IMR-90 (cell line): Measurements from ENCODE around the gene BET1. TPM values are rescaled to one million over a fixed set of nuclear protein-coding genes. Genes with fewer than 3 reads are reported as not detected.

ENCODE experiments used
- ATAC-seq: fragments of 200-7000 bp; cut with Tn5 transposase; 2 replicates; pipeline ENCODE4 v1.9.1; 2020; ENCODE audit warnings: low read depth, mild to moderate bottlenecking, moderate library complexity
- BruUV-seq: library from RNA; stranded (reverse); fragments of 400-500 nt; replicated peaks from 2 replicates; lab custom pipeline; 2021; lab: Mats Ljungman, UMichigan
- CTCF ChIA-PET: fragments of 300-600 bp; formaldehyde crosslinking; extraction: SDS; loops from one replicate; lab custom pipeline; 2021; ENCODE audit warnings: antibody characterized with exemption; lab: Yijun Ruan, JAX
- POLR2A ChIA-PET: fragments of 300-600 bp; sonication (Branson Sonifier 250); formaldehyde crosslinking; loops from one replicate; lab custom pipeline; 2022; ENCODE audit warnings: antibody characterized with exemption; ENCODE audit not compliant: unreplicated experiment; lab: Charles Lee
- DNase-seq: peaks from one replicate; pipeline ENCODE4 v3.0.0; 2013
- H2AFZ ChIP-seq: replicated peaks from 2 replicates; pipeline ENCODE3; 2013; ENCODE audit warnings: low read length, mild to moderate bottlenecking; ENCODE audit not compliant: poor library complexity
- H2AK5ac ChIP-seq: 2 replicates; pipeline ENCODE4 v1.6.1; 2013; ENCODE audit warnings: low read depth, low read length, inconsistent platforms
- H2AK9ac ChIP-seq: replicated peaks from 2 replicates; pipeline ENCODE3; 2013; ENCODE audit warnings: mild to moderate bottlenecking, low read depth, low read length, moderate library complexity; ENCODE audit not compliant: poor library complexity
- H2BK120ac ChIP-seq: 2 replicates; pipeline ENCODE4 v1.6.1; 2013; ENCODE audit warnings: low read depth, low read length, inconsistent platforms
- H2BK15ac ChIP-seq: 3 replicates; pipeline ENCODE4 v1.6.1; 2013; ENCODE audit warnings: low read depth, low read length, inconsistent platforms
- H2BK20ac ChIP-seq: 2 replicates; pipeline ENCODE4 v1.6.1; 2013; ENCODE audit warnings: low read depth, mild to moderate bottlenecking, inconsistent platforms, low read length, moderate library complexity
- H2BK5ac ChIP-seq: 2 replicates; pipeline ENCODE4 v1.6.1; 2013; ENCODE audit warnings: mild to moderate bottlenecking, low read depth, low read length, inconsistent platforms; ENCODE audit not compliant: poor library complexity, severe bottlenecking
- H3K14ac ChIP-seq: replicated peaks from 2 replicates; pipeline ENCODE4 v1.6.1; 2013; ENCODE audit warnings: low read depth, low read length, inconsistent platforms
- H3K18ac ChIP-seq: 2 replicates; pipeline ENCODE4 v1.6.1; 2013; ENCODE audit warnings: low read depth, low read length, control low read depth
- H3K23ac ChIP-seq: 2 replicates; pipeline ENCODE4 v1.6.1; 2013; ENCODE audit warnings: low read depth, low read length, inconsistent platforms
- H3K27ac ChIP-seq: 2 replicates; pipeline ENCODE4 v1.5.1; 2013; ENCODE audit warnings: mild to moderate bottlenecking, control low read depth, low read length; ENCODE audit not compliant: insufficient read depth
- H3K27me3 ChIP-seq: 2 replicates; pipeline ENCODE4 v1.6.1; 2013; ENCODE audit warnings: low read length; ENCODE audit not compliant: control insufficient read depth, insufficient read depth
- H3K36me3 ChIP-seq: 2 replicates; pipeline ENCODE4 v1.6.1; 2013; ENCODE audit warnings: low read length, mixed read lengths; ENCODE audit not compliant: control insufficient read depth, insufficient read depth
- H3K4ac ChIP-seq: 2 replicates; pipeline ENCODE4 v1.6.1; 2013; ENCODE audit warnings: low read depth, low read length, inconsistent platforms
- H3K4me1 ChIP-seq: 2 replicates; pipeline ENCODE4 v1.6.1; 2013; ENCODE audit warnings: low read length, mixed read lengths; ENCODE audit not compliant: control insufficient read depth, insufficient read depth
- H3K4me2 ChIP-seq: 2 replicates; pipeline ENCODE4 v1.6.1; 2013; ENCODE audit warnings: low read depth, mild to moderate bottlenecking, control low read depth, low read length, moderate library complexity
- H3K4me3 ChIP-seq: 2 replicates; pipeline ENCODE4 v1.5.1; 2013; ENCODE audit warnings: low read depth, mild to moderate bottlenecking, control low read depth, low read length, moderate library complexity; ENCODE audit not compliant: insufficient read depth
- H3K56ac ChIP-seq: 2 replicates; pipeline ENCODE4 v1.6.1; 2013; ENCODE audit warnings: low read length, inconsistent platforms; ENCODE audit not compliant: insufficient read depth; ENCODE audit errors: extremely low read depth
- H3K79me1 ChIP-seq, 2 experiments: 2 replicates each; pipeline ENCODE4 v1.6.1; 2013; ENCODE audit warnings: low read length in 2 of 2, inconsistent platforms in 1 of 2, low read depth in 1 of 2
- H3K9ac ChIP-seq: 2 replicates; pipeline ENCODE4 v1.6.1; 2013; ENCODE audit warnings: low read depth, low read length, control low read depth
- H3K9me1 ChIP-seq: 2 replicates; pipeline ENCODE4 v1.6.1; 2013; ENCODE audit warnings: low read length, inconsistent platforms; ENCODE audit not compliant: insufficient read depth
- H3K9me3 ChIP-seq: 2 replicates; pipeline ENCODE4 v1.6.1; 2013; ENCODE audit warnings: low read length; ENCODE audit not compliant: control insufficient read depth, insufficient read depth
- H4K20me1 ChIP-seq: 2 replicates; pipeline ENCODE4 v1.6.1; 2013; ENCODE audit warnings: low read length, inconsistent platforms; ENCODE audit not compliant: insufficient read depth
- H4K5ac ChIP-seq: 2 replicates; pipeline ENCODE4 v1.6.1; 2013; ENCODE audit warnings: mild to moderate bottlenecking, low read depth, low read length, control low read depth
- H4K8ac ChIP-seq, 2 experiments: 2 replicates each; pipeline ENCODE4 v1.6.1; 2013; ENCODE audit warnings: low read depth in 2 of 2, low read length in 2 of 2, control low read depth in 1 of 2, inconsistent platforms in 1 of 2
- H4K91ac ChIP-seq: 2 replicates; pipeline ENCODE4 v1.6.1; 2013; ENCODE audit warnings: low read depth, low read length, inconsistent platforms; ENCODE audit not compliant: insufficient read depth
- CTCF ChIP-seq: conservative IDR thresholded peaks from 2 replicates; pipeline ENCODE4 v1.5.1; 2012; ENCODE audit warnings: mild to moderate bottlenecking, low read depth, low read length, improper control_type of control experiment
- MAZ ChIP-seq: IDR thresholded peaks from 2 replicates; pipeline ENCODE4 v1.6.1; 2012; ENCODE audit warnings: low read depth, mild to moderate bottlenecking, low read length, improper control_type of control experiment, moderate library complexity, borderline replicate concordance
- MXI1 ChIP-seq: IDR thresholded peaks from 2 replicates; pipeline ENCODE4 v1.6.1; 2012; ENCODE audit warnings: low read depth, mild to moderate bottlenecking, low read length, moderate library complexity, borderline replicate concordance
- POLR2A ChIP-seq: IDR thresholded peaks from 2 replicates; pipeline ENCODE4 v1.6.1; 2012; ENCODE audit warnings: mild to moderate bottlenecking, low read depth, low read length
- RFX5 ChIP-seq: IDR thresholded peaks from 2 replicates; pipeline ENCODE4 v1.8.0; 2012; ENCODE audit warnings: low read depth, mild to moderate bottlenecking, low read length, moderate library complexity
- WGBS, 2 experiments: methylation state at CpG; one replicate each; pipeline versions ENCODE4 v1.1.5 to v1.1.7; 2013; ENCODE audit warnings: missing lambda C conversion rate in 2 of 2; ENCODE audit not compliant: insufficient read length in 1 of 2; ENCODE audit errors: extremely low coverage in 2 of 2; 5-methylcytosine and 5-hydroxymethylcytosine counted together
- dilution Hi-C: fragments of 300-500 bp; cut with HindIII; formaldehyde crosslinking; loops from one replicate; pipeline ENCODE4 v1.14.3; 2018; ENCODE audit warnings: low sequenced_read_pairs; ENCODE audit not compliant: unreplicated experiment
- in situ Hi-C: fragments of 300-500 bp; cut with MboI; formaldehyde crosslinking; loops from 3 replicates; pipeline ENCODE4 v1.14.3; 2019; ENCODE audit warnings: low sequenced_read_pairs, inconsistent platforms, mixed read lengths
- intact Hi-C: fragments of 100-400 bp; cut with micrococcal nuclease; formaldehyde crosslinking; loops from 2 replicates; pipeline ENCODE4 v1.10.0; 2022
- polyA plus RNA-seq, 3 experiments: library from polyadenylated mRNA; depleted of rRNA; stranded (reverse); fragments of >200 nt; gene quantifications; 2 replicates each; pipeline ENCODE4 v1.2.3, GENCODE V29; 2012; ENCODE audit warnings: low replicate concordance in 1 of 3
- total RNA-seq: library from RNA; depleted of rRNA; stranded (reverse); fragments of >200 nt; gene quantifications from 2 replicates; pipeline ENCODE4 v1.2.3, GENCODE V29; 2012

Gene BET1
- total and polyA plus RNA-seq, 2 of the 4 experiments (the other 2 are of a cell fraction): 9.9 to 33.2 TPM

GRCh38 chr7:93964262-93964661 is 39.9 kb downstream of the BET1 start:
- DNase-seq: no peak
- dilution Hi-C loops (no loop called here), intact Hi-C loops (no loop called here), in situ Hi-C loops (no loop called here)
- no peak overlapping the region for H3K14ac ChIP-seq
- H3K9ac ChIP-seq: no peak overlapping the region
- TF ChIP-seq POLR2A (no peak), MAZ (no peak), CTCF (no peak), MXI1 (no peak), RFX5 (no peak)
- peaks cover 4% of the 10 kb centered on the region; the same call in 1 of the 2 replicates for H3K9me1 ChIP-seq
- H3K4me1 ChIP-seq: no peaks in the 10 kb centered on the region; the same call in 1 of the 2 replicates
- BruUV-seq: no TSS peak
- no peaks in the 10 kb centered on the region for H3K9me3 ChIP-seq
- H3K4ac ChIP-seq: no peak overlapping the region
- no peak overlapping the region for H2AK5ac ChIP-seq
- no peaks in the 10 kb centered on the region for H3K36me3 ChIP-seq
- POLR2A ChIA-PET: no interaction called here
- no peak overlapping the region for H3K27ac ChIP-seq
- no peak overlapping the region for H4K91ac ChIP-seq
- no peak overlapping the region for H4K5ac ChIP-seq
- H2BK20ac ChIP-seq: no peak overlapping the region
- no peak overlapping the region for H4K8ac ChIP-seq
- no peak overlapping the region for H2BK120ac ChIP-seq
- H2BK5ac ChIP-seq: no peak overlapping the region
- no peak overlapping the region for H2AK9ac ChIP-seq
- whole genome bisulfite sequencing, 2 experiments: no CpG with 5 or more reads among the region's 5 CpGs
- no peaks in the 10 kb centered on the region for H3K79me1 ChIP-seq
- CTCF ChIA-PET: no interaction called here
- H3K18ac ChIP-seq: no peak overlapping the region
- H3K56ac ChIP-seq: no peak overlapping the region
- H4K20me1 ChIP-seq: no peaks in the 10 kb centered on the region
- no peak overlapping the region for H2AFZ ChIP-seq
- no peak overlapping the region for H3K4me2 ChIP-seq
- no peak overlapping the region for H2BK15ac ChIP-seq
- no peak for ATAC-seq
- no peaks in the 10 kb centered on the region for H3K27me3 ChIP-seq
- H3K23ac ChIP-seq: no peak overlapping the region
- H3K4me3 ChIP-seq: no peak overlapping the region
